Smooth muscle cell of the brain vasculature (primary cell): ENCODE results near the gene MFSD8.
"Not testable (repeated sequence)": the region's sequence is repeated elsewhere in the genome, so short reads cannot be mapped to it uniquely, and the experiment has no call there.

ENCODE experiments used
- DNase-seq: peaks from one replicate; pipeline ENCODE4 v3.0.0-alpha.2; 2012; ENCODE audit warnings: low read depth, low spot score

The MFSD8 gene

DNA sequence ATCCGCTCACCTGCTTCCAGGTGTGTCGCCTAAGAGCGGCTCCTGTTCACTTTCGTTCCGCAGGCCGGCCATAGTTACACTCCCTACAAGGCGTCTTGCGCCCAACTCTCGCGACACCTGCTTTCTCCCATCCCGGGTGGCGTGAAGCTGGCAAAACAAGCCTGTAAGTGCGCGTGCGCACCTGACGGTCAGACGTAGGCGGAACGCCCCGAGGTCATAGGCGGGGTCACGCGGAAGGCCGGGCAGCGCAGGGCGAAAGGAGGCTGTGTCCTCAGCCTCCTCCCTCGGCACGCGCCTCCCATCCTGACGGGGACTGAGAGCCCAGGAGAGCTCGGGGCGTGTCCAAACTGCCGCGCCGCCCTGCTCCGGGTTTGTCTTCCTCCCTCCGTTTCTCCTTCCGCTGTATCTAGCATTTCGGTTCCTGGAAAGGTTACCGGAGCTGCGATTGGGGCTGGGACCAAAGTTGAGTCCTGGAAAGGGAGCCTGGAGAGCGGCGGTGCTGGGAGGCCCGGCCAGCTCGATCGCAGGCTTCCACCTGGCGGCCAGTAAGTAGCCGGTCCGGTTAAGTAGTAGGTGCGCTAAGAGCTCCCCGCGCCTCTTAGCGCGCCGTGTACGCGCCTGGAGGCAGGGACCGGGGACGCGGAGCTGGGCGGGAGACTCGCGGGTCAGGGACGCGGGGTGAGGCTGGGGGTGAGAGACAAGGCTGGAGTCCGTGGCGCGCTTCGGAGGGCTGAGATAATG, at the start of gene MFSD8, which contains the start of gene ABHD18:
Gene MFSD8 (minus strand): TSS at position 112 of the 741 bp plus-strand sequence. CDS start 40 bp downstream, at position 72.
Gene ABHD18 (plus strand): TSS at position 345 of the 741 bp plus-strand sequence. CDS start 17,550 bp downstream, outside the sequence.
- peak; percentile 98 for DNase-seq

DNA sequence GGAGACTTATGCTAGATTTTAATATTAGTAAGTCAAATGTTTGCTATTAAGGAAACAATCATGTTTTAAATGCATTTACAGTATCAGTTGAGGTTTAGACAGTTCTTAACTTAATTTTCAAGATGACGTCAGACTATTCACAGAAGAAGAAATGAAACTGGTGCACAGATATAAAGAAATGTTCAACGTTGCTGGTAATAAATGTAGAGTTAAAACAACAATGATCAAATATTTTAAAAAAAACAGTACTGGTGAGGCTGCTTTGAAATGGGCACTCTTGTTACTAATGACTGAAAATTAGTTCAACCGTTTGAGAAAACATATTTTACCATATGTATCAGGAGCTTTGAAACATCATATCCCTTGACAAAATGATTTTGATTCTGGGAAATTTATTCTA, 44.5 kb upstream of the MFSD8 start:
- DNase-seq, result no peak

- DNase-seq, result no peak
Observed at GRCh38 chr4:128006592-128006991, 41.6 kb upstream of the MFSD8 start.

- no peak for DNase-seq
Observed at GRCh38 chr4:127997534-127998388, 32.8 kb upstream of the MFSD8 start.

- DNase-seq, result not testable (repeated sequence)
Observed at GRCh38 chr4:127996521-127996920, 31.5 kb upstream of the MFSD8 start.

DNA sequence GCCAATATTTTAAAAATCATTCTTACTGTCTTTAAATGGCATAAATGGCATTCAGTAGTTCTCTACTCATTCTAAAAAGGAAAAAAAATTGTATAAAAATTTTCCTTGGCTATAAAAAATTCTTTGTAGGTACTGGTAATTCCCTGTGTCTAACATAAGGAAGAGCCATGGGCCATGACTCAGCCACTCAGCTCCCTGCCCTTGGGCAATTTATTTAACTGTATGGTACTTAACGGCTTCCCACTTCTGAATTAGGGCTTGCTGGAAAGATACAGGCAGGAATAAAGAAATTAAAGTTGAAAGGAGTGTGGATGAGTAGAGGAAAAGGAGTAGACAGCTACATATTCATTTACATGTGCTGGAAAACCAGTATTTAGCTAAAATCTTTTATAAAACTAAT, 30.8 kb upstream of the MFSD8 start:
- no peak for DNase-seq

- DNase-seq, result no peak
Observed at GRCh38 chr4:127993151-127993550, 28.2 kb upstream of the MFSD8 start.

- DNase-seq, result no peak
Observed at GRCh38 chr4:127988638-127989037, 23.7 kb upstream of the MFSD8 start.

- DNase-seq, result no peak
Observed at GRCh38 chr4:127985989-127986388, 21.0 kb upstream of the MFSD8 start.

DNA sequence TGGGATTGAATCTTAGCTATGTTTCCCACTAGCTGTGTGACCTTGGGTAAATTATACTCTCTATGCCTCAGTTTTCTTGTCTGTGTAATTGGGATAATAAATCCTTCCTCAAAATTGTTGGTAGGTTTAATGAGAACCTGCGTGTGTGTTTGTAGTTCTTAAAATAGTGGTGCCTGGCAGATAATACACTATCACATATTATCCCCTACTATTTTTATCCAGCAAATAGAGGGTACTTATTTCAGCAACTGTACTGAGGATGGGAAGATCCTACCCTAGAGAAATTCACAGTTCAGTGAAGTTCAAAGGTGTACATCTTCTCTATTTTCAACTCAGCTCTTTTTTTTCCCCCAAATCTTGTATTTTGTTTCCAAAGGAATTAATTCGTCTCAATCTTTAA, 17.5 kb upstream of the MFSD8 start:
- DNase-seq, result no peak

- DNase-seq, result no peak
Observed at GRCh38 chr4:127978930-127979329, 14.0 kb upstream of the MFSD8 start.

DNA sequence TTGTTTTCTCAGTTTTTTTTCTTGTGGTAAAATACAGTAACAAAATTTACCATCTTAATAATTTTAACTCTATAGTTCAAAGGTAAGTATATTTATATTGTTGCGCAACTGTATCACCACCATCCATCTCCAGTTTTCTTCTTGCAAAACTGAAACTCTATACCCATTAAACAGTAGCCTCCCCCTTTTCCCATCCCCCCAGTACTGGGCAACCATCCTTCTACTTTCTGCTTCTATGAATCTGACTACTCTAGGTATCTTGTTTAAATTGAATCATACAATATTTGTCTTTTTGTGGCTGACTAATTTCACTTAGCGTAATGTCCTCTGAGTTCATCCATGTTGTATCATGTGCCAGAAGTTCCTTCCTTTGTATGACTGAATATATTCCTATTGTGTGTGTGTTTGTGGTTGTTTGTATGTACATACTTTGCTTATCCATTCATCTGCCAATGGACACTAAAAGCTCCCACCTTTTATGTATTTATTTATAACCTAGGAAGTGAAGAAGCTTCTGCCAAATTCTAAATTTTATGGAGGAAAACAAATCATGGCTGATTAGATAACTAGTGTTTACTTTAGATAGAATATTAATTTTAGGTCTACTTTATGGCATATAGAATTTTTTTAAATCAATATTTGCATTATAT, 10.3 kb upstream of the MFSD8 start:
- no peak for DNase-seq

- DNase-seq, result not testable (repeated sequence)
Observed at GRCh38 chr4:127970925-127971324, 6.0 kb upstream of the MFSD8 start.

GRCh38 chr4:127968586-127968985, 3.6 kb upstream of the MFSD8 start:
- DNase-seq, result no peak

DNA sequence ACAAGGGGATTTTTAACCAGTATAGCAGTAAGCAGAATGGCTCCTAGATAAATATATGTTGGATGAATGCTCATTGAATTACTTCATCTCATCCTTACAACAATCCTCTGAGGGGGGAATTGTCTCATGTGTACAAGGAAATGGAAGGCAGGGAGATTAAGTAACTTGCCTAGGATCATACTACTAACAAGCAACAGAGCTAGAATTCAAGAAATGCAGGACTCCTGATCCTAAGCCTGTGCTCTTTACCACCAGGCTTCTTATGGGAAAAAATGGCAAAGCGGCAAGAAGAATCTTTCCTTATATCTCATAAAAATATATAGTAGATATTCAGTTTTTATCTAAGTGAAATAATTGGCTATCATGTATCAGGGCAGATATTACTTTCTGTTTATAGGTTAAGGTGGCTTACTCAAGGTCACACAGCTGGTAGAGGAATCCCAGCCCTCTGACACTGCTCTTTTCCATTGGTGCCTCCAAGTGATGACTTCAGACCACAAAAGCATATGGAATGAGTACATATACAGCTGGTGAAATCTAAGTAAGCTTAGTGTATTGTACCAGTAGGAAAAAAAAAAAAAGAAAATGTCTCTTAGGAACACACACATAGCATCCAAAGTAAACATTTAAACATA, 2.3 kb upstream of the MFSD8 start:
- no peak for DNase-seq

GRCh38 chr4:127965803-127966175, 816 bp upstream of the MFSD8 start:
- DNase-seq, result no peak

DNA sequence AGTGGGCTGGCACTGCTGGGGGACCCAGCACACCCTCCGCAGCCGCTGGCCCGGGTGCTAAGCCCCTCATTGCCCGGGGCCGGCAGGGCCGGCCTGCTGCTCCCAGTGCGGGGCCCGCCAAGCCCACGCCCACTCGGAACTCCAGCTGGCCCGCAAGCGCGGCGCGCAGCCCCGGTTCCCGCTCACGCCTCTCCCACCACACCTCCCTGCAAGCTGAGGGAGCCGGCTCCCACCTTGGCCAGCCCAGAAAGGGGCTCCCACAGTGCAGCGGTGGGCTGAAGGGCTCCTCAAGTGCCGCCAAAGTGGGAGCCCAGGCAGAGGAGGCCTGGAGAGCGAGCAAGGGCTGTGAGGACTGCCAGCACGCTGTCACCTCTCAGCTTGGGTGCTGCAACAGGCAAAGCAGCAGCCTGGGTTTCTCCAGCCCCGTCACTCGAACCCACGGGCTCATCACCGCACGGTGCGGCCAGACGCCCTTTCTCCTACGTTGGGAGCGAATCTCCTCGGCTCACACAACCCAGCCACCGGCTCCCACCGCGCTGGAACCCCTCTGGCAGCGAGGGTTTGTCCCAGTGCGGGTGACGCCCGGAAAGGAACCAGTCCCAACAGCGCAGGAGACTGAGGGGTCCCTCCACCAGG, 429 bp downstream of the MFSD8 start:
- peak; percentile 2 for DNase-seq

DNA sequence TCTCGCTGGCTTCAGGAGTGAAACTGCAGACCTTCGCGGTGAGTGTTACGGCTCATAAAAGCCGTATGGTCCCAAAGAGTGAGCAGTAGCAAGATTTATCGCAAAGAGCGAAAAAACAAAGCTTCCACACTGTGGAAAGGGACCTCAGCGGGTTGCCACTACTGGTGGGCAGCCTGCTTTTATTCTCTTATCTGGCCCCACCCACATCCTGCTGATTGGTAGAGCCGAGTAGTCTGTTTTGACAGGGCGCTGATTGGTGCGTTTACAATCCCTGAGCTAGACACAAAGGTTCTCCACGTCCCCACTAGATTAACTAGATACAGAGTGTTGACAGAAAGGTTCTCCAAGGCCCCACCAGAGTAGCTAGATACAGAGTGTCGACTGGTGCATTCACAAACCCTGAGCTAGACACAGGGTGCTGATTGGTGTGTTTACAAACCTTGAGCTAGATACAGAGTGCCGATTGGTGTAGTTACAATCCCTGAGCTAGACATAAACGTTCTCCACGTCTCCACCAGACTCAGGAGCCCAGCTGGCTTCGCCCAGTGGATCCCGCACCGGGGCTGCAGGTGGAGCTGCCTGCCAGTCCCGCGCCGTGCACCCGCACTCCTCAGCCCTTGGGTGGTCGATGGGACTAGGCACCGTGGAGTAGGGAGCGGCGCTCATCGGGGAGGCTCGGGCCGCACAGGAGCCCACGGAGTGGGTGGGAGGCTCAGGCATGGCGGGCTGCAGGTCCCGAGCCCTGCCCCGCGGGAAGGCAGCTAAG, 1.2 kb downstream of the MFSD8 start:
- not testable (repeated sequence) for DNase-seq

DNA sequence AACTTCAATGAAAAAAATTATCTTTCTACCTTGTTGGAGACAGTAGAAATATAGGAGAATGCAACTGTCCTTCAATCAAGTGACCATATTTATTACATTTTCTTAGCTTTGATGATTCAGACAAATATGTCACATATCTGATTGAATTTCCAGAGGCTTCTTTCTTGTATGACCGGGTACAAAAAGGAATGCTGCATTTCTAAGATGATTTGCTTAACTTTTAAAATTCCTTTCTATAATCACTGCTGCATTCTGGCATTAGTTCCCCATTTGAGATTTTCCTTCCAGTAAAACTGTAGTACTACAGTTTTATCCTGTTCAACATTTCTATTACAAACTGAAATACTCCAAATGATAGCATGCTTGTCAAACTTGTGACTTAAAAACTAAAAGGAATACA, 5.2 kb downstream of the MFSD8 start:
- no peak for DNase-seq

GRCh38 chr4:127957105-127957504, 7.9 kb downstream of the MFSD8 start:
- DNase-seq, result no peak

DNA sequence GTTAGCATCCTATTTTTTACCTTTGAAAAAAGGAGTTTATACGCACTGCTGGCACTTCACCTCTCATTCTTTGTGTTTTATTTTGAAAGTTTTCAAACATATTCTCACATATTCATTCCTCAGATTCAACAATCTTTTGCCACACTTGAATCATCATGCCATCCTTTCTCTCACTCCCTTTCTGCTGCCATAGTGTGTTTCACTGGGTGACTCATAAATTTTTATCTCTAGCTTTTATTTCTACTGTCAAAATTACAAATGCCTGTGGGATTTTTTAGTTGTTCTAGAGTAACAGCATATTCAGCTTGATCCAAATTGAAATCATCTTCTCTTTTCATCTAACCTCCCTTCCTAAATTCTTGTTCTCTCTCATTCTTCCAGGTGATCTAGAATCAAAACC, 28.0 kb downstream of the MFSD8 start:
- DNase-seq, result no peak
